Mesenchymal stem cell (in vitro differentiated cells and primary cell): Measurements from ENCODE around the gene SERPINC1.
"Not testable (repeated sequence)": the region's sequence is repeated elsewhere in the genome, so short reads cannot be mapped to it uniquely, and the experiment has no call there.

ENCODE experiments used
- DNase-seq: peaks from one replicate; pipeline ENCODE4 v3.0.0-alpha.2; 2013
- H2AFZ ChIP-seq: one replicate; pipeline ENCODE4 v1.6.1; 2013; ENCODE audit warnings: low read depth, mild to moderate bottlenecking, control low read depth, inconsistent platforms, low read length, moderate library complexity
- H2AK5ac ChIP-seq: 2 replicates; pipeline ENCODE4 v1.6.1; 2013; ENCODE audit warnings: low read length, moderate library complexity, mild to moderate bottlenecking, inconsistent platforms; ENCODE audit not compliant: severe bottlenecking
- H2BK120ac ChIP-seq: one replicate; pipeline ENCODE4 v1.6.1; 2013; ENCODE audit warnings: low read depth, mild to moderate bottlenecking, inconsistent platforms, low read length, moderate library complexity
- H2BK12ac ChIP-seq, 2 experiments: one replicate each; pipeline ENCODE4 v1.6.1; 2013; ENCODE audit warnings: inconsistent platforms in 2 of 2, low read length in 2 of 2, mild to moderate bottlenecking in 2 of 2, moderate library complexity in 2 of 2, control low read depth in 1 of 2
- H2BK15ac ChIP-seq: one replicate; pipeline ENCODE4 v1.6.1; 2013; ENCODE audit warnings: mild to moderate bottlenecking, low read depth, inconsistent platforms; ENCODE audit not compliant: poor library complexity, severe bottlenecking
- H2BK5ac ChIP-seq: 2 replicates; pipeline ENCODE4 v1.6.1; 2013; ENCODE audit warnings: low read depth, mild to moderate bottlenecking, low read length, control low read depth, inconsistent platforms; ENCODE audit not compliant: poor library complexity, severe bottlenecking
- H3K14ac ChIP-seq, 2 experiments: one replicate each; pipeline ENCODE4 v1.6.1; 2013; ENCODE audit warnings: inconsistent platforms in 2 of 2, low read length in 2 of 2, control low read depth in 1 of 2, mild to moderate bottlenecking in 1 of 2, moderate library complexity in 1 of 2
- H3K18ac ChIP-seq, 2 experiments: one replicate each; pipeline ENCODE4 v1.6.1; 2013; ENCODE audit warnings: inconsistent platforms in 2 of 2, low read length in 2 of 2, control low read depth in 1 of 2, low read depth in 1 of 2, mild to moderate bottlenecking in 1 of 2
- H3K23ac ChIP-seq, 2 experiments: one replicate each; pipeline ENCODE4 v1.6.1; 2013; ENCODE audit warnings: inconsistent platforms in 2 of 2, low read length in 2 of 2, mild to moderate bottlenecking in 2 of 2, moderate library complexity in 2 of 2, control low read depth in 1 of 2
- H3K27ac ChIP-seq: 2 replicates; pipeline ENCODE4 v1.5.1; 2013; ENCODE audit warnings: mild to moderate bottlenecking, moderate library complexity, low read length, control low read depth, inconsistent platforms; ENCODE audit not compliant: poor library complexity, severe bottlenecking
- H3K27me3 ChIP-seq, 2 experiments: 2 replicates each; pipeline versions ENCODE4 v1.6.1 to v1.7.0; 2013; ENCODE audit warnings: low read length in 2 of 2, mild to moderate bottlenecking in 2 of 2, moderate library complexity in 2 of 2, control low read depth in 1 of 2, inconsistent platforms in 1 of 2; ENCODE audit not compliant: control insufficient read depth in 1 of 2, insufficient read depth in 1 of 2
- H3K36me3 ChIP-seq, 2 experiments: 2 replicates each; pipeline versions ENCODE4 v1.6.1 to v1.7.0; 2013; ENCODE audit warnings: low read length in 2 of 2, control low read depth in 1 of 2, inconsistent platforms in 1 of 2, low read depth in 1 of 2, mild to moderate bottlenecking in 1 of 2; ENCODE audit not compliant: insufficient read depth in 2 of 2, control insufficient read depth in 1 of 2
- H3K4ac ChIP-seq, 2 experiments: one replicate each; pipeline ENCODE4 v1.6.1; 2013; ENCODE audit warnings: inconsistent platforms in 2 of 2, low read length in 2 of 2, mild to moderate bottlenecking in 2 of 2, moderate library complexity in 2 of 2, control low read depth in 1 of 2, low read depth in 1 of 2
- H3K4me1 ChIP-seq: 2 replicates; pipeline ENCODE4 v1.6.1; 2013; ENCODE audit warnings: low read depth, low read length, control low read depth; ENCODE audit not compliant: control insufficient read depth, insufficient read depth
- H3K4me2 ChIP-seq: 2 replicates; pipeline ENCODE4 v1.6.1; 2013; ENCODE audit warnings: low read length, mild to moderate bottlenecking, inconsistent platforms; ENCODE audit not compliant: poor library complexity, severe bottlenecking
- H3K4me3 ChIP-seq, 2 experiments: 2 replicates each; pipeline versions ENCODE4 v1.5.1 to v1.7.0; 2013; ENCODE audit warnings: low read length in 2 of 2, mild to moderate bottlenecking in 2 of 2, control low read depth in 1 of 2, low read depth in 1 of 2; ENCODE audit not compliant: insufficient read depth in 1 of 2
- H3K79me1 ChIP-seq: replicated peaks from 2 replicates; pipeline ENCODE4 v1.6.1; 2013; ENCODE audit warnings: mild to moderate bottlenecking, control low read depth, low read length, inconsistent platforms; ENCODE audit not compliant: poor library complexity, severe bottlenecking
- H3K9ac ChIP-seq: 2 replicates; pipeline ENCODE4 v1.7.0; 2013; ENCODE audit warnings: mild to moderate bottlenecking, low read length, moderate library complexity
- H3K9me3 ChIP-seq: 2 replicates; pipeline ENCODE4 v1.7.0; 2013; ENCODE audit warnings: mild to moderate bottlenecking, low read length; ENCODE audit not compliant: control insufficient read depth
- H4K8ac ChIP-seq: one replicate; pipeline ENCODE4 v1.6.1; 2013; ENCODE audit warnings: inconsistent platforms, mild to moderate bottlenecking, low read length, moderate library complexity
- H4K91ac ChIP-seq: one replicate; pipeline ENCODE4 v1.6.1; 2013; ENCODE audit warnings: mild to moderate bottlenecking, low read length, inconsistent platforms
- WGBS: methylation state at CpG from one replicate; pipeline ENCODE4 v1.1.7; 2013; ENCODE audit warnings: mixed read lengths; 5-methylcytosine and 5-hydroxymethylcytosine counted together

The SERPINC1 gene

DNA sequence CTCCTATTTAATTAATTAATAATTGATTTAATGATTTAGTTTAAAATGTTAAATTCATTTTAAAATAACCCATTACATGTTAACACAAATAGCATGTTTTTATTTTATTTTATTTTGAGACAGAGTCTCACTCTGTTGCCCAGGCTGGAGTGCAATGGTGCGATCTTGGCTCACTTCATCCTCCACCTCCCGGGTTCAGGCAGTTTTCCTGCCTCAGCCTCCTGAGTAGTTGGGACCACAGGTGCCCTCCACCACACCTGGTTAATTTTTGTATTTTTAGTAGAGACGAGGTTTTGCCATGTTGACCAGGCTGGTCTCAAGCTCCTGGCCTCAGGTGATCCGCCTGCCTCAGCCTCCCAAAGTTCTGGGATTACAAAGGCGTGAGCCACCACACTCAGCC lies 57.6 kb downstream of the SERPINC1 start:
- not testable (repeated sequence) for H3K4me2 ChIP-seq, H2AK5ac ChIP-seq, H2AFZ ChIP-seq, H4K91ac ChIP-seq, H3K27me3 ChIP-seq, H2BK120ac ChIP-seq, H3K79me1 ChIP-seq, H3K27ac ChIP-seq, H2BK12ac ChIP-seq, H3K4me3 ChIP-seq, H3K4me1 ChIP-seq, H2BK5ac ChIP-seq, DNase-seq, H3K18ac ChIP-seq, H3K9me3 ChIP-seq, H3K9ac ChIP-seq, H2BK15ac ChIP-seq, H3K23ac ChIP-seq, H3K14ac ChIP-seq, H4K8ac ChIP-seq, H3K4ac ChIP-seq
- H3K36me3 ChIP-seq = peaks cover 21 to 80% of the 10 kb centered on the region in 2 experiments
- 100% methylated on average over 2 of the region's 5 CpGs for WGBS

DNA sequence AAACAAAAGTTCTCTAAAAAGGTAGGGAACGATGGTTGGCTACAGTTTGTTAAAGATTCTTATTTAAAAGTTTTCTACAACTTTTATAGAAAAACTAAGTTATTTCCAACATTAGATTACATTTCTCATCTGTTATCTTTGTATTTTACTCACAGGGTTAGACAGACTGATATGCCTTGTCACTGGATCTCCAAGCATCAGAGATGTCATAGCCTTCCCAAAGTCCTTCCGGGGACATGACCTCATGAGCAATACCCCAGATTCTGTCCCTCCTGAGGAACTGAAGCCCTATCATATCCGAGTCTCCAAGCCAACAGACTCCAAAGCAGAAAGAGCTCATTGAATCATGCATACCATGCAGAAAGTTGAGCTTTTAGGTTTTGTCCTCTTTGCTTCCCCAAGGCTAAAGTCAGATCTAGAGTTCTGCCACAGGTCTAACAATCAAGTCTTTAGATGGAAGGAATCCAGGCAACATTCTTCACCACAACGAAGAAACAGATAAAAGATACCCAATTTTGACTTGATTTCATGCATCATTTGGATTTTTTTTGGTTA lies 59.7 kb downstream of the SERPINC1 start:
- H3K27ac ChIP-seq = no peak overlapping the region
- H2BK5ac ChIP-seq = no peak overlapping the region
- peaks cover 2% of the 10 kb centered on the region for H3K4me1 ChIP-seq
- no peak overlapping the region for H3K4ac ChIP-seq
- peak overlapping the region; percentile 15 for H3K9ac ChIP-seq
- H2BK15ac ChIP-seq = no peak overlapping the region
- H3K9me3 ChIP-seq = no peaks in the 10 kb centered on the region
- H2BK120ac ChIP-seq = no peak overlapping the region
- H3K4me2 ChIP-seq = no peak overlapping the region
- H4K8ac ChIP-seq = no peak overlapping the region
- no peaks in the 10 kb centered on the region for H3K27me3 ChIP-seq
- no peak overlapping the region for H2AFZ ChIP-seq
- no peak overlapping the region for H3K18ac ChIP-seq
- H3K23ac ChIP-seq = no peak overlapping the region
- H3K79me1 ChIP-seq = peaks cover 2% of the 10 kb centered on the region
- H3K36me3 ChIP-seq = peaks cover 12 to 77% of the 10 kb centered on the region in 2 experiments
- no peak for DNase-seq
- H2BK12ac ChIP-seq = no peak overlapping the region
- 92% methylated on average over 2 of the region's 4 CpGs for WGBS
- no peak overlapping the region for H3K14ac ChIP-seq
- H2AK5ac ChIP-seq = no peak overlapping the region
- no peak overlapping the region for H4K91ac ChIP-seq
- H3K4me3 ChIP-seq = no peak overlapping the region

GRCh38 chr1:173856903-173857302 lies 60.2 kb downstream of the SERPINC1 start:
- Histone ChIP-seq H2BK120ac (no peak overlapping the region), H3K4me3 (no peak overlapping the region), H3K4me2 (no peak overlapping the region), H2BK5ac (no peak overlapping the region), H3K9me3 (no peaks in the 10 kb centered on the region), H2AFZ (no peak overlapping the region), H3K9ac (peak overlapping the region; percentile 15), H3K18ac (peak overlapping the region in 1 of 2 experiments; percentile 21), H3K27me3 (no peaks in the 10 kb centered on the region), H2AK5ac (no peak overlapping the region), H4K8ac (no peak overlapping the region), H2BK15ac (no peak overlapping the region), H3K14ac (no peak overlapping the region), H3K36me3 (peaks cover 8 to 76% of the 10 kb centered on the region in 2 experiments), H4K91ac (no peak overlapping the region), H2BK12ac (no peak overlapping the region), H3K23ac (no peak overlapping the region), H3K4me1 (peaks cover 2% of the 10 kb centered on the region), H3K4ac (peak overlapping the region; percentile 16 to 54), H3K27ac (no peak overlapping the region), H3K79me1 (peaks cover 4% of the 10 kb centered on the region)
- 86% methylated on average over 1 of the region's 2 CpGs for WGBS
- DNase-seq = peak; percentile 46

DNA sequence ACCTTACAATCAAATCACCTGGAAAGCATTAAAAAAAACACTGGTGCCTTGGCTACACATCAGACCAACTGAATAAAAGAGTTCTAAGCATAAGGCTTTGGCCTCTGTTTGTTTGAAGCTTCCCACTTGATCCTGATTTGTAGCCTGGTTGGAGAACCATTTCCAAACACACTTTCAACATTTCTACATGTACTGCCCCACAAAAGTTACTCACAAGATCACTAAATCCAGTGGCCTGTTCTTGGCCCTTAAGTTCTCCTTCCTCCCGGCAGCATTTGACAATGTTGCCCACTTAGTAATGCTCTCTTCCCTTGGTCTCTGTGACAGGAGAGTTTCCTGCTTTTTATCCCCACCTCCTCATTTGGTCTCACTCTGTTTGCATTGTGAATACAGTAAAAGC lies 61.1 kb downstream of the SERPINC1 start:
- Histone ChIP-seq H3K79me1 (peaks cover 4% of the 10 kb centered on the region), H3K23ac (no peak overlapping the region), H2BK15ac (no peak overlapping the region), H3K9me3 (no peaks in the 10 kb centered on the region), H3K14ac (no peak overlapping the region), H3K36me3 (peaks cover 7 to 79% of the 10 kb centered on the region in 2 experiments), H2AFZ (no peak overlapping the region), H3K18ac (peak overlapping the region in 1 of 2 experiments; percentile 54), H3K4me2 (no peak overlapping the region), H2BK120ac (no peak overlapping the region), H3K4ac (no peak overlapping the region), H2BK12ac (no peak overlapping the region), H2BK5ac (no peak overlapping the region), H3K9ac (no peak overlapping the region), H3K27me3 (no peaks in the 10 kb centered on the region), H3K4me3 (no peak overlapping the region), H4K91ac (no peak overlapping the region), H2AK5ac (no peak overlapping the region), H4K8ac (no peak overlapping the region), H3K4me1 (peaks cover 2% of the 10 kb centered on the region), H3K27ac (no peak overlapping the region)
- peak; percentile 55 for DNase-seq
- WGBS = 86% methylated on average over 1 of the region's 1 CpG
